GM18508 (cell line): ENCODE data around the gene GCA.

ENCODE experiments used
- ATAC-seq: cut with Tn5 transposase; IDR thresholded peaks from one replicate; pipeline ENCODE4 v1.9.1; 2021; ENCODE audit warnings: moderate number of reproducible peaks; ENCODE audit not compliant: insufficient read depth, unreplicated experiment

Gene GCA

GRCh38 chr2:162343824-162344616 is at the start of gene GCA:
Gene GCA, plus strand, starts transcription at chr2:162344132. Its CDS starts 117 bp downstream, at chr2:162344249.
- peak; percentile 97 for ATAC-seq

- ATAC-seq: no peak
Measured at GRCh38 chr2:162295009-162295408, 48.9 kb upstream of the GCA start.

GRCh38 chr2:162297925-162298552 is 45.9 kb upstream of the GCA start:
- ATAC-seq: no peak

GRCh38 chr2:162298669-162299335 is 45.1 kb upstream of the GCA start:
- ATAC-seq: no peak

- no peak for ATAC-seq
Measured at GRCh38 chr2:162300266-162300665, 43.7 kb upstream of the GCA start.

- ATAC-seq: no peak
Measured at GRCh38 chr2:162301151-162301804, 42.7 kb upstream of the GCA start.

GRCh38 chr2:162301877-162302276 is 42.1 kb upstream of the GCA start:
- ATAC-seq: no peak

- ATAC-seq: no peak
Measured at GRCh38 chr2:162305901-162306300, 38.0 kb upstream of the GCA start.

GRCh38 chr2:162308747-162309503 is 35.0 kb upstream of the GCA start:
- ATAC-seq: peak; percentile 46

GRCh38 chr2:162312853-162313252 is 31.1 kb upstream of the GCA start:
- no peak for ATAC-seq

- no peak for ATAC-seq
Measured at GRCh38 chr2:162315938-162316337, 28.0 kb upstream of the GCA start.

GRCh38 chr2:162316590-162316989 is 27.3 kb upstream of the GCA start:
- ATAC-seq: no peak

- ATAC-seq: no peak
Measured at GRCh38 chr2:162317058-162317742, 26.7 kb upstream of the GCA start.

- ATAC-seq: peak; percentile 0
Measured at GRCh38 chr2:162317861-162318327, 26.0 kb upstream of the GCA start.

- peak; percentile 78 for ATAC-seq
Measured at GRCh38 chr2:162318328-162319180, 25.4 kb upstream of the GCA start, which contains the start of gene IFIH1. Gene IFIH1, minus strand, starts transcription at chr2:162318684. Its CDS starts 377 bp downstream, at chr2:162318307.

GRCh38 chr2:162320864-162321517 is 22.9 kb upstream of the GCA start:
- ATAC-seq: no peak

- ATAC-seq: no peak
Measured at GRCh38 chr2:162324953-162325352, 19.0 kb upstream of the GCA start.
